AG10803 (cell line): ENCODE results near the gene COL1A2.

Experiments
- DNase-seq: peaks from one replicate; pipeline ENCODE4 v3.0.0; 2010; ENCODE audit warnings: low read depth
- H3K4me3 ChIP-seq: 2 replicates; pipeline ENCODE4 v1.5.1; 2011; ENCODE audit warnings: mild to moderate bottlenecking, low read length, control low read depth
- TF ChIP-seq, protein P1 (sequence below): conservative IDR thresholded peaks from 2 replicates; pipeline ENCODE4 v1.5.1; 2011; ENCODE audit warnings: mild to moderate bottlenecking, low read length, control low read depth, inconsistent platforms

The COL1A2 gene

DNA sequence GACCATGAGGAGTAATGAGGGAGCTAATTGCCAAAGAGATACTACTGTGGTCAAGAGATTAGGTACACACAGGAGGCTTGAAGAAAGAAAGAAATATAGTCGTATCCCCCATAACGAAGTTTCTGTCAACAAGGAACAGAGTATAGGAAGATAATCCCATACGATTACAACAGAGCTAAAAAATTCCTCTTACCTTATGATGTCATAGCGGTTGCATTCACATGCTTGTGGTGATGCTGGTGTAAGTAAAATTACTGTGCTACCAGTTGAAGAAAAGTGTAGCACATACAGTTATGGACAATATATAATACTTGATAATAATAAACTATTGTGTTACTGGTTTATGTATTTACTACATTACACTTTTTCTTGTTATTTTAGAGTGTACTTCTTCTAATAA, 63.3 kb downstream of the COL1A2 start:
- no peak overlapping the region for H3K4me3 ChIP-seq
- TF ChIP-seq, protein P1, sequence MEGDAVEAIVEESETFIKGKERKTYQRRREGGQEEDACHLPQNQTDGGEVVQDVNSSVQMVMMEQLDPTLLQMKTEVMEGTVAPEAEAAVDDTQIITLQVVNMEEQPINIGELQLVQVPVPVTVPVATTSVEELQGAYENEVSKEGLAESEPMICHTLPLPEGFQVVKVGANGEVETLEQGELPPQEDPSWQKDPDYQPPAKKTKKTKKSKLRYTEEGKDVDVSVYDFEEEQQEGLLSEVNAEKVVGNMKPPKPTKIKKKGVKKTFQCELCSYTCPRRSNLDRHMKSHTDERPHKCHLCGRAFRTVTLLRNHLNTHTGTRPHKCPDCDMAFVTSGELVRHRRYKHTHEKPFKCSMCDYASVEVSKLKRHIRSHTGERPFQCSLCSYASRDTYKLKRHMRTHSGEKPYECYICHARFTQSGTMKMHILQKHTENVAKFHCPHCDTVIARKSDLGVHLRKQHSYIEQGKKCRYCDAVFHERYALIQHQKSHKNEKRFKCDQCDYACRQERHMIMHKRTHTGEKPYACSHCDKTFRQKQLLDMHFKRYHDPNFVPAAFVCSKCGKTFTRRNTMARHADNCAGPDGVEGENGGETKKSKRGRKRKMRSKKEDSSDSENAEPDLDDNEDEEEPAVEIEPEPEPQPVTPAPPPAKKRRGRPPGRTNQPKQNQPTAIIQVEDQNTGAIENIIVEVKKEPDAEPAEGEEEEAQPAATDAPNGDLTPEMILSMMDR = no peak
- no peak for DNase-seq

DNA sequence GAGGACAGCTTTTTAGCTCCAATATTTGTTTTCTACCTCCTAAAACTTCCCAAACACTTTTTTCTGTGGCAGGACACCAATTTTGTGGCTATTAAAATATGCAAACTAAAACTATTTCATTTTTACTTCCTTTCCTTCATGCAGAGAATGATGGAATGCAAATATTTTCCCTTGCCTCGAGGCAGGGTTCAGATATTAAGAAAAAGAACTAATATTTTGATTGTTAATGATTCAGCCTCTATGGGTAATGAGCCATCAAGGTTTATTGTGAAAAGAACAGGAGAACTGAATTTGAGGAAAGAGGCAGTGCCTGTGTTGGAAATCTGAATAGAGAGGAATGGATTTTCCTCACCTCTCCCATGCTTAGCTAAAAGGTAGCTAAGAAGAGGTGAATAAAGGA, 71.8 kb downstream of the COL1A2 start:
- TF ChIP-seq, protein P1 = no peak
- no peak overlapping the region for H3K4me3 ChIP-seq
- no peak for DNase-seq

DNA sequence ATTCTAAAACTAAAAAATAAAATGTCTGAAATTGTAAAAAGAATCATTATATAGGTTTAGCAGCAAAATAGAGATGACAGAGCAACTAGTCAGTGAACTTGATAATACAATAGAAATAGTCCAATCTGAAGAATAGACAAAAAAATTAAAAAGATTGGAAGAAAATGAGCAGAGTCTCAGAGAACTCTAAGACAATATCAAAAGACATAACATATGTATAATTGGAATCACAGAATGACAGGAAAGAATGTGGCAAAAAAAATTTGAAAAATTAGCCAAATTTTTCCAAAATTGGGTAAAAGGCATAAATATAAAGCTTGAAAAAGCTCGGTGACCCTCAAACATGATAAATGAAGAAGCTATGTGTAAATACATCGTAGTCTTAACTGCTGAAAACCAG, 76.9 kb downstream of the COL1A2 start:
- H3K4me3 ChIP-seq = no peak overlapping the region
- no peak for DNase-seq
- TF ChIP-seq, protein P1 = no peak

- DNase-seq = no peak
- H3K4me3 ChIP-seq = no peak overlapping the region
- TF ChIP-seq, protein P1 = no peak
These were observed 77.9 kb downstream of the COL1A2 start for GRCh38 chr7:94472608-94473007.

- DNase-seq = no peak
- no peak overlapping the region for H3K4me3 ChIP-seq
- TF ChIP-seq, protein P1 = no peak
These were observed 81.7 kb downstream of the COL1A2 start for GRCh38 chr7:94476251-94476840.

- H3K4me3 ChIP-seq = no peak overlapping the region
- TF ChIP-seq, protein P1 = no peak
- no peak for DNase-seq
These were observed 83.2 kb downstream of the COL1A2 start for GRCh38 chr7:94477878-94478277.

DNA sequence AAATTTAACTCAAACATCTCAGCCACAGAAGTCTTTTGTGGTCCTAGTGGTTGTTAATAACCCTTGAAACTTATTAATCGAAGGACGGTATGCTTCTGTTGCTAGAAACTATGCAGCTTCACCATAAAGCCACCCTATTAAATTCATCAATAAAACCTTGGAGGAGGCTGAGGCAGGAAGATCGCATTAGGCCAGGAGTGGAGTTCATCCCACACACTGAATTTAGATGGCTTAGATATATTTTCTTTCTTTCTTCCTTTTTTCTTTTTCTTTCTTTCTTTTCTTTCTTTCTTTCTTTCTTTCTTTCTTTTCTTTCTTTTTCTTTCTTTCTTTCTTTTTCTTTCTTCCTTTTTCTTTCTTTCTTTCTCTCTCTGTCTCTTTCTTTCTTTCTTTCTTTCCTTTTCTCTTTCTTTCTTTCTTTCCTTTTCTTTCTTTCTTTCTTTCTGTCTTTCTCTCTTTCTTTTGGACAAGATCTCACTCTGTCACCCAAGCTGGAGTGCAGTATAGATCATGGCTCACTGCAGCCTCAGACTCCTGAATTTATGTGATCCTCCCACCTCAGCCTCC, 84.0 kb downstream of the COL1A2 start:
- TF ChIP-seq, protein P1 = no peak
- H3K4me3 ChIP-seq = no peak overlapping the region
- no peak for DNase-seq
